ENCODE measurements around the gene SAMD4B.

DNA sequence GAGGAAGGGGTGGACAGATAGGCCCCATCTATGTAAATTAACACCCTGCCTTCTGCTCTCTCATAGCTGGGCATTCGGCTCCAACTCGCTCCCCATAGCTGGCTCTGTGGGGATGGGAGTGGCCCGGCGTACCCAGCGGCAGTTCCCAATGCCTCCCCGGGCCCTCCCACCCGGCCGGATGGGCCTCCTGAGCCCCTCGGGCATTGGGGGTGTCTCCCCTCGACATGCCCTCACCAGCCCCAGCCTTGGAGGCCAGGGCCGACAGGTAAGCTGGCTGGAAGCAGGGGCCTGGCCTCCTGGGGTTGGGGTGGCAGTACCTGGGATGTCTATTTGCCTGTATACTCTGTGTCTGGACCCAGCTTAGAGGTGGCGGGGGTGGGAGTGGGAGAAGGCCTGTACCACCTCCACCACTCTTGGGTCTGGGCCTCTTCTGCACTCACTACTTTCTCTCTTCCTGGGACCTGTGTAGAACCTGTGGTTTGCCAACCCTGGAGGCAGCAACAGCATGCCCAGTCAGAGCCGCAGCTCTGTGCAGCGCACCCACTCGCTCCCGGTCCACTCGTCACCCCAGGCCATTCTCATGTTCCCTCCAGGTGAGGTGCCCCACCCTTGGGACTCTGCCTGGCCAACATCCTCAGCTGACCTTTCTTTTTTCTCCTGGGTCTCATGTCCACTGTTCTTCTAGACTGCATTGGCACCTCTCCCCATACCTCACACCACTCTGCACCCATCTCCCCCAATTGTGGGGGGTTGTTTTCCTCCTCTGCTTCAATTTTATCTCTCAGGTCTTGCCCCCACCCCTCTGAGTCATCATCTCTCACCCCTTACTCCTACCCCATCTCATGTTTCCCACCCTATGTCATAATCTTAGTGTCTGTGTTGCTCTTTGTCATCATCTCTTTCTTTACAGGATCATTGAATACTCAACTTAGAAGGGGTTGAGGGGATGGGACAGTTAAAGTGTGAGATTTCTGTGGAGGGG lies 38.6 kb downstream of the SAMD4B start:
- TF ChIP-seq, protein P1, sequence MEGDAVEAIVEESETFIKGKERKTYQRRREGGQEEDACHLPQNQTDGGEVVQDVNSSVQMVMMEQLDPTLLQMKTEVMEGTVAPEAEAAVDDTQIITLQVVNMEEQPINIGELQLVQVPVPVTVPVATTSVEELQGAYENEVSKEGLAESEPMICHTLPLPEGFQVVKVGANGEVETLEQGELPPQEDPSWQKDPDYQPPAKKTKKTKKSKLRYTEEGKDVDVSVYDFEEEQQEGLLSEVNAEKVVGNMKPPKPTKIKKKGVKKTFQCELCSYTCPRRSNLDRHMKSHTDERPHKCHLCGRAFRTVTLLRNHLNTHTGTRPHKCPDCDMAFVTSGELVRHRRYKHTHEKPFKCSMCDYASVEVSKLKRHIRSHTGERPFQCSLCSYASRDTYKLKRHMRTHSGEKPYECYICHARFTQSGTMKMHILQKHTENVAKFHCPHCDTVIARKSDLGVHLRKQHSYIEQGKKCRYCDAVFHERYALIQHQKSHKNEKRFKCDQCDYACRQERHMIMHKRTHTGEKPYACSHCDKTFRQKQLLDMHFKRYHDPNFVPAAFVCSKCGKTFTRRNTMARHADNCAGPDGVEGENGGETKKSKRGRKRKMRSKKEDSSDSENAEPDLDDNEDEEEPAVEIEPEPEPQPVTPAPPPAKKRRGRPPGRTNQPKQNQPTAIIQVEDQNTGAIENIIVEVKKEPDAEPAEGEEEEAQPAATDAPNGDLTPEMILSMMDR (IDR thresholded peaks at IDR 0.05 in 2 of 3, conservative IDR thresholded peaks at IDR 0.05 in 1 of 3; ENCODE audit: control insufficient read depth in 2 of 3, extremely low read depth in 1 of 3, insufficient read depth in 1 of 3, low read depth in 3 of 3, low read length in 3 of 3): no peak
- TF ChIP-seq, protein P2, sequence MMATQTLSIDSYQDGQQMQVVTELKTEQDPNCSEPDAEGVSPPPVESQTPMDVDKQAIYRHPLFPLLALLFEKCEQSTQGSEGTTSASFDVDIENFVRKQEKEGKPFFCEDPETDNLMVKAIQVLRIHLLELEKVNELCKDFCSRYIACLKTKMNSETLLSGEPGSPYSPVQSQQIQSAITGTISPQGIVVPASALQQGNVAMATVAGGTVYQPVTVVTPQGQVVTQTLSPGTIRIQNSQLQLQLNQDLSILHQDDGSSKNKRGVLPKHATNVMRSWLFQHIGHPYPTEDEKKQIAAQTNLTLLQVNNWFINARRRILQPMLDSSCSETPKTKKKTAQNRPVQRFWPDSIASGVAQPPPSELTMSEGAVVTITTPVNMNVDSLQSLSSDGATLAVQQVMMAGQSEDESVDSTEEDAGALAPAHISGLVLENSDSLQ (IDR thresholded peaks at IDR 0.05): no peak
- TF ChIP-seq MTA3 (IDR thresholded peaks at IDR 0.05; ENCODE audit: borderline replicate concordance, low read length): no peak
- TF ChIP-seq BRCA1 (IDR thresholded peaks at IDR 0.05; ENCODE audit: low read depth, low read length): no peak
- TF ChIP-seq POLR2A (IDR thresholded peaks at IDR 0.05; ENCODE audit: low read depth, low read length): no peak
- no peak for TF ChIP-seq JUND (IDR thresholded peaks at IDR 0.05; ENCODE audit: low read depth, low read length)
- TF ChIP-seq ETV6 (conservative IDR thresholded peaks at IDR 0.05 in 1 of 2, IDR thresholded peaks at IDR 0.05 in 1 of 2; ENCODE audit: borderline replicate concordance in 1 of 2, low read depth in 1 of 2): no peak
- TF ChIP-seq YY1 (IDR thresholded peaks at IDR 0.05; ENCODE audit: low read depth, low read length): no peak
